Inflammatory macrophage treated with lipopolysaccharide for 4 hours (primary cell): ENCODE results near the gene SLAMF1.
"Not testable (repeated sequence)": the region's sequence is repeated elsewhere in the genome, so short reads cannot be mapped to it uniquely, and the experiment has no call there.

Experiments
- DNase-seq: peaks from one replicate; pipeline ENCODE4 v3.0.0-alpha.2; 2020

SLAMF1 gene

DNA sequence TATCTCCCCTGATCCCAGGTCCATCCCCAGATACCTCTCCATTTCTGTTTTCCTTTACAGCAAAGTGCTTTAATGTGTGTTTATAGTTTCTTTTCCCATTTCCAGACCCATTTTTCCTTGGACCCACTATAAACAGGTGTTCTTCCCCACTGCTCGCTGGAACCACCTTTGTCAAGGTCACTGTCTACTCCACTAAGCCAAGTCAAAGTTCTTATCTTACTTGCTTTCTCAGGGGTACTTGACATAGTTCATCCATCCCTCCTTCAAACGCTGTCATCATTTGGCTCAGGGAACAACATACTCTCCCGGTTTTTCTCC lies 8.3 kb downstream of the SLAMF1 start:
- no peak for DNase-seq

DNA sequence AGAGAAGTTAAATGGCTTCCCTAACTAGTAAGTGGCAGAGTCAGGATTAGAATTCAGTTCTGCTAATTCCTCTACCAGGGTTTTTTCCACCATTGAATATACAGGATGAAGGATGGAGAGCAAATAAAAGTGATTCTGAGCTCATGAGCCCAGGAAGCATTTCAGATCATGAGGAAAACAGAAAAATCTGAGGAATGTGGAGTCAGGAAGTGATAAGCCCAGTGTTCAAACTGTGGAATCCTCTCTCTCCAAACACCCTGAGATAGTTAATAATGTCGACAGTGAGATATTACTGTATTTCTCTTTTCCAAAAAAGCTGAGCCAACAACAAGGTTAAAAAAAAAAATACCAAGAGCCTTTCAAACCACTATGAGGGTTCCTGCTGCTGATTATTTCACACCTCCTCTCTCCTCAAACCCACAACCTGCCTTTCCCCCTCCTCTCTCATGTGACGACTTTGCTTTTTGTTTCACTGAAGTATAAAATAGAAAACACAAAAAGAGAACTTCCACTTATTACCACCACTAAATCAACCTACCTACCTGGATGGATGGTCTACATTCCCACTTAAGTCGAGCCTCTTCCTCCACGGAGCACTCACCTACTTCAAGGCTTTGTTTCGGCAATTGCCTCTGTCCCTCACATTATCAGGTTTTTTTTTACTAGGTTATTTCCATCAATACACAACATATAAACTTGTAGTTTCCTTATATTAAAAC lies 8.9 kb downstream of the SLAMF1 start:
- no peak for DNase-seq

DNA sequence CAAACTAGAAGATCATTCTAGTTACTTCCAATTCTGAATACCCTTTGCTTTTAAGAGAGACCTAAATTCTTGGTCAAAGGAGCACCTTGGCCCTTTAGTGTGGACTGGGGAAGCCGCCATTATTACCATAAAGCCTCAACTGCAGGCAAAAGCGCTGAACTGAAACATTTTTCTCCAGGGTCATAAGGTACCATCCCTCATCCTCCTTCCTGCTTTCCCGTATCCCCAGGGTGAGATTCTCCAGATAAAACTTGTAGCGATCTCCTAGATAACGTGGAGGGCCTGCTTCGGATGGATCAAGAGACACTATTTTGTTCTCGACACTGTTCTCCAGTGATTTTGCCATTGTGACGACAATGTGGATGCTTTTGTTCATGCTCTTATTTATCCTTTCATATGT lies 9.8 kb downstream of the SLAMF1 start:
- DNase-seq = no peak

DNA sequence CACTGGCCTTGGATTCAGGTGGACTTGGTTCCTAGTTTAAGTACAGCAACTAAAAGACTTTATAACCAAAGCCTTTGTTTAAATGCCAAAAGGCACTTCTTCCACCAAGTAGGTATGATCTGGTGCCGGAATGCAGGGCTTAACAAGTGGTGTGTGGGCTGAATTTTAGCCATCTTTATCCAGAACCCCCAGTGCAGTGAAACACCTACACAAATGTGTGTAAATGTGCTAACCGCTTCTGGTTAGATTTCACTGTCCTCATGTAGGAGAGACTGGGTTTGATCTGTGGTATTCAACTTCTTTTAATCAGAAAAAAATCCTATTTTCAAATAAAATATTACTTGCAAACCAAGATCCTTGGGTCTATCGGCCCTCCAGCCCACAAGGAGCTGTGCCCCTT lies 10.3 kb downstream of the SLAMF1 start:
- no peak for DNase-seq

DNA sequence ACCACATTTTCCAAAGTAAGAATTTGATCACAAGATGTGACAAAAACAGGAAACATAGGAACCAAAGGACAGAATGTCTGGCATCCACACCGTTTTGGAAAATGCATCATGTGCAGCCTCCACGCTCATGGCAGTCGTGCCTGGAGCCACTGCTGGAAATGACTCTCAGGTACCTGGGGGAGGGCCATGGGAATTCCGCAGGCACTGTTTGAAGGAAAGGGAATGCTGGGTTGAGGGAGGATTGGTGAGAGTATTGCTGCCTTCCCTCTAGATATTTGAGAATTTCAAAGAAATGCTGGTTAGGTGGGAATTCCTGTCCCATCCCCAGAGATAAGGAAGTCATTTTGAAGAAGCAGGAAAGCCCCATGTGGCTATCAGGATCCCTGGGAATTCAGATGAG lies 10.8 kb downstream of the SLAMF1 start:
- DNase-seq = no peak

DNA sequence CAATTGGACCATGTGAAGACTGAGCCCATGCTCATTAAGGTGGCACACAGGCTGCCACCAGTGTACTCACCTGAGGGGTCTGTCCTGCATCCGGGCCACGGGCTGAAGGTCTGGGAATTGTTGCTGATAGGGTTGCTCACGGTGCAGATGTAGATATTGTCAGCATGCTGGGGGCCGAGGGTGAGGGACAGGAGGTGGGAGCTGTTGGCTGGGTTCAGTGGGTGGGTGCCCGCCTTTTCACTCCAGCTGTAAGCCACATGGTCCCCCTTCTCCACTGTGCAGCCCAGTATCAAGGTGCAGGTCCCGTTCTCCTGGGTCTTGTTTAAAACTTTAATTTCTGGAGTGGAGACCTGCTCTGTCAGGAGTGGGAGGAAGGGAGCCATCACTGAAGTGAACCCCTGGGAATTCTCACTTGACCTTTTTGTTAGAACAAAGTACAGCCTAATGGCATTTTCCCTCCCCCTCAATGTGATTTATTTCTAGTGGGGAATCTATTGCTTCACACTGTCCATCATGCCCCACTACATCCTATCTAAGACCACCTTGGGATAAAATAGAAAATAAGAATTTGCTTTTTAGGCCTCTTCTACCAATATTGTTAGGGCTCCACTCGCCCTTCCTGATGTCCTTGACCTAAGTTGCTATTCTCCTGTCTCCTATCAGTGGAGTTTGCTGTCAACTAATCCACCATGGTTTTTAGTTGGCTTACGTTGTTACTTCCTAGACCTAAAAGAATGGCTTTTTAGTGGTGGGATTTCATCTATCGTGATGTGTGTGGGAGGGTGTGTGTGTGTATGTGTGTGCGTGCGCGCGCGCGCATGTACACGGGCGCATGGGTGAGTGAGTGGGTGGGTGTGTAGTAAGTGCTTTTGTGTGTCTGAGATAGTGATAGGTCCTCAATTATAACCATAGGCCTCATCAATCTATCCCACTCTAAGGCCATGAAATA lies 12.0 kb downstream of the SLAMF1 start:
- DNase-seq = no peak

DNA sequence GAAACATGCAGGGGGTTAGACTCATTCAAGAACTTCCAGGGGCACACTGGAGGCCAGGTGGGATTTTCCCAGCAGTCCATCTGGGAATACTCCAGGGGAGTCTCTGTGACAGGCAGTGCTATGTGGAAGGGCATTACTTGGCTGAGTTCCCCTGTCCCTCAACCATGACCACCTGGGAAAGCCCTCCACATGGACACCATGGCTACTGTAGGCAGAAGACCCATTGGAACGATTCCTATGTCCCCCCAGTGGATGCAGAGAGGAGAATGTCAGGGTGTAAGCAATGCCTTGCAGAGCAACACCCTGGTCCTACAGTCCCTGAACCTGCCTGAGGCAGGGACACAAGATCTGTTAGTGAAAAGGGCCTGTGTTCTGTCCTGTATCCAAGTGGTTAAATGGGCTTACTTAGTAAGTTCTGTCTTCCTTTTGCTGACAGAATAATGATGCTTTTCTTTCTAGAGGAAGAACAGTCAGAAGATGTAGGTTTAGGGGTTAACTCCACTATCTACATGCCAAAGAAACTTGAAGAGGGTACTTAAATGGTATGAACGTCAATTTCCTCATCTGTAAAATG lies 13.4 kb downstream of the SLAMF1 start:
- no peak for DNase-seq

DNA sequence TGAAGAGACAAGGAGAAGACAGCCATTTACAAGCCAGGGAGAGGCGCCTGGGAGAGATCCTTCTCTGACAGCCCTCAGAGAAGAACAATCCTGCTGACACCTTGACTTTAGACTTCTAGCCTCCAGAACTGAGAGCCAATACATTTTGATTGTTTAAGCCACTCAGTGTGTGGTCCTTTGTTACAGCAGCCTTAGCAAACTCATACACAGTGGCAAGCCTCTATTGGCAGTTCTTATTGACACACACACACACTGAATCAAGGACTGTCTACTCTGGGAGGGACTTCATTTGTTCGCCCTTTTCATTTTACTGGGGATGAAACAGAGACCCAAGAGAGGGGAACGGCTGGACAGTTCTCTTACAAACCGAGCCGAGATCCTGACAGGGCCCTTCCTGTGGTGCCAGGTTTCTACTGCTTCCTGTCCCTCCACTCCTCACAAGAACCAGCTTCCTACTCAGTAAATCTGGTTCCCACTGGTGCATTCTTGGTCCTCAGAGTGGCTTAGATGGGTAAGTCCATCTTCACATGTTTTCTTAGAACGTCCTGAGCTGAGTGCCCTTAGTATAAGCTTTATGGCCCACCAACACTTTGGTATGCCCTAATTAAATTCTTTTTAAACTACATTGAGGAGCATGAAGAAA lies 14.7 kb downstream of the SLAMF1 start:
- no peak for DNase-seq

DNA sequence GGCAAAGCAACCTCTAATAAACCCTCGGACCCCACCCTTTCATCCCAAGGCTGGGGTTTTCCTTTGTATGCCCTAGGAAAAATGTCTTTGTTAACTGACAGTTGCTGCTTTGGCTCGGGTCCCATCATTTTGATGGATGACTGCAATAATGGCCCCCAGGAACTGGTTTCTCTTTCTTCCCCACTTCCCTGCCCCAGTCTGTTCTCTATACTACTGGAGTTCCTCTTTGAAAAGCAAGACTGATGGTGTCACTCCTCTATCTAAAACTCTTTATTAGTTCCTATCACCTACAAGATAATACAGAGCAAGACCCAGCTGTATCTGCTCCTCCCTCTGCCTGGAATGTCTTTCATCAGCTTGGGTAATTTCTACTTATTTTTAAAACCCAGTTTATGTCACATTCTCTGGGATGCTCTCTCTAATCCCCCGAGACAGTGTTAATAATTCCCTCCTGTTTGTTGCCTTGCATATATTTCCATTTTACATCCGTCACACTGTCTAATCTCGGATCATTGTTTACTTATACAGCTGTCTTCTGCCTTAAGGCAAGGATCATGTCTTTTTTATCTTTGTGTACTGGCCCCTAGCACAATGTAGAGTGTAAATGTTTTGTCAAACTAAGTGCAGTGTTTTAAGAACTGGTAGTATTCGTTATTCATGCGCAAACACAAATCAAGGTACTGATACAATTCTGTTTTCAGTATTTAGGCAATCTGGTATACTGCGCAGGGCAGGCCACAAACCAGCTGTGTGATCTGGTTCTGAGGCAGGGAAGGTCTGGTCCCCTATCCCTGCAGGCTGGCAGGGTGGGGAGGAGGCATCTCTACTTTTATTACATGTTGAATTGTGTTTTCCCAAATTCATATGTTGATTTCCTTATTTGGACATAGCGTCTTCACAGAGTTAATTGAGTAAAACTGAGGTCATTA lies 16.1 kb downstream of the SLAMF1 start:
- peak; percentile 68 for DNase-seq

DNA sequence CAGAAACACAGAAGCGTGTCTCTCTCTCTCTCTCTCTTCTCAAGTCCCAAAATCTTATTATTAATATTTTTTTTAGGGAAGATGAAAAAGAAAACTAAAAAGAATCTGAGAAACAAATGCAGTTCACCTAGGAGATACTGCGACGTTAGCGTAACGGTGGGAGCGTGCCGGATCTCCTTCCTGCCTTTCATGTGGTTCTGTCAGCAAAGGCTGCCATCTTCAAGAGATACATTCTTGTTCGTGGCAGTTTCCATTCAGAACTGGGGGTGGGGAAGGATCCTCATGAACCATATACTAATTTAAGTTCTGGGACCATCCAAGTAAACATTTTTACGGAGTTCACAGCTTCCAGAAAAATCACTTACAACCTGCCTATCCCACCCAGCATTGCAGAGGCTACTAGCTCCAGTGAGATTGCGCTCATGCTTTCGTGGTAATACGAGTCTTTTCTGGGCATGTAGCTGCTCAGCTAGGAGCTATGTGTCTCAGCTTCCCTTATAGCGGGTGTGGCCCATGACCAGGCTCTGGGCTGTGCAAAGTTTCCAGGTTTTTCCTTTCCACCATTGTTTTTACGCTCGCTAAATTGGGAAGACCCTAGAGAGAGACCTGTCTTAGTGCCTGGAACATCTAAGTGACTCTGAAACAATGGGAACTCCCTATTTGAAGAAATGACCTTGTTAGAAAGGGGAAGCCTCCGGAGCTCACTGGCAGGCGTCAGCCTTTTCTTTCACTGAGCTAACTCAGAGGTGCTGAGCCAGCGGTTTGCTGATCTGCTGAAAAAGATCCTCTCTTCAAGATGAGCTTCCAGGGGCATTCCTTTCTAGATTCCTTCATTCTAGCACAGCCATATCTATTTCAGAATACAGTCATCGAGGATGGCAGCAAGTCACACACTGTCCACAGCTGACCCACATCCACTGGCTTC lies 17.3 kb downstream of the SLAMF1 start:
- DNase-seq = peak; percentile 90

DNA sequence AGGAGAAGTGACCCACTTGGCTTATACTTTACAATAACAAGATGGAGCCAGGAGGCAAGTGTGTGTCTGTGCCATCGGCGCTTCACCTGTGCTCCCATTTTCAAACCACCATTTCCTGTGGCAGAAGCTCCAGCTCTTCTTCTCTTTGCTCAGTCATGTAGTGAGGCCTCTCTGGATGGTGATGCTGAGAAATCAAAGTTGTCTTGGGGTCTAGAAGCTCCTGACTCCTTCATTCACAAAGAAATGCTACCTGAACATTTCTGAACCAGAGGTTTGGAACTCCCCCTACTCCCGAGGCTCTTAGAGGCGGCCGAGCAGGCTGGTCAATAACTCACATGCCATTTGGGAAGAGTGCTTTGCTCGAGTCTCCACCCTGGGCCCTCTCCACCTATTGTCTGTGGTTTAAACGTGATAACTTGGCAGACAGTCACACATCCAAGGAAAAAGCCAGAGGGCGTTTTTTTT lies 18.0 kb downstream of the SLAMF1 start:
- DNase-seq = no peak

DNA sequence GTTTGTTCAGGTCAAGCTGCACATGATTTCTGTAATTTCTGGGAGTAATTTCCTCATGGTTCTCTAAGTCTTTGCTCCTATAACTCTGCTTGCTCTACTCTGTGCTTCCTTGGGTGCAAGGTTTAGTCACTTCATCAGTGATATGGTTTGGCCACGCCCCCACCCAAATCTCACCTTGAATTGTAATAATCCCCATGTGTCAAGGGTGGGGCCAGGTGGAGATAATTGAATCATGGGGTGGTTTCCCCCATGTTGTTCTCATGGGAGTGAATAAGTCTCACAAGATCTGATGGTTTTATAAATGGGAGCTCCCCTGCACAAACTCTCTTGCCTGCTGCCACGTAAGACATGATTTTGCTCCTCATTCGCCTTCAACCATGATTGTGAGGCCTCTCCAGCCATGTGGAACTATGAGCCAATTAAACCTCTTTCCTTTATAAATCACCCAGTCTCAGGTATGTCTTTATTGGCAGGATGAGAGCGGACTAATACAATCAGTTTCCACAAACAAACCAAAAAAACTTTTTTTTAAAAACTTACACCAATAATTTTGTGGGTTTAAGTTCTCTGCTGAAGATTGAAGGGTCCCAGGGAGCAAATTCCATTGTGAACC lies 19.1 kb downstream of the SLAMF1 start:
- DNase-seq = not testable (repeated sequence)

DNA sequence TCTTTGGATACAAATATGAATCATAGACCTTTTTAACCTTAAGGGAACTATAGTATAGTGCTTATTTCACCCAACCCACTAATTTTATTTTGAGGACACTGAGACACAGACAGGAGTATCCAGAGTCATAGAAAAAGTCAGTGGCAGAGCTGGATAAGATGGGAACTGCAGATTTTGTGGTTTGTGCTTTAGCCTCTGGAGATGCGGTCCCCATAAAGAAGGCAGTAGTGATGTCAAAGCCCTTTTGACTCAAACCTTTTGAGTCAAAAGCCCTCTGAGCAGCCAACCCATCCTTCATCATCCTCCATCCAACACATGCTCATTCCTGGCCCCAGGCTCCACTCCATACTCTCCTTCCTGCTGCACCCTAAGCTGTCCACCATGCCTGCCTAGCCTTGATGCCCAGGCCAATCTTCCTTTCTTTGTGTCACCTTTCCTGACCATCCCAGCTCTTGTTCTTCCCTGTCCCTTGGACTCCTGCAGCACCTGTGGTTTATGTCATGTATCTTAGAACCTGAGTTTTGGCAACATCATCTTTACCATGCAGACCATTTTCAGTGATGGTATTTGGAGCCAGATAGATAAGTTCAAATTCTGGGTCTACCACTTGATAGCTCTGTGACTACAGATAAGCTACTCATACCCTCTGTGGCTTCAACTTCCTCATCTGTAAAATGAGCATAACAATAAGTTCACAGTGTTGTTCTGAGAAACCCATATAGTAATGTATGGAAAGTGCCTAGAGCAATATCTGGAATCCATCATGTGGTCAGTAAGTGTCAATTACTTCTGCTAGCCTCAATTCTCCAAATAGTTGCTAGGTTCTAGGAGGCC lies 20.1 kb downstream of the SLAMF1 start:
- peak; percentile 27 for DNase-seq

DNA sequence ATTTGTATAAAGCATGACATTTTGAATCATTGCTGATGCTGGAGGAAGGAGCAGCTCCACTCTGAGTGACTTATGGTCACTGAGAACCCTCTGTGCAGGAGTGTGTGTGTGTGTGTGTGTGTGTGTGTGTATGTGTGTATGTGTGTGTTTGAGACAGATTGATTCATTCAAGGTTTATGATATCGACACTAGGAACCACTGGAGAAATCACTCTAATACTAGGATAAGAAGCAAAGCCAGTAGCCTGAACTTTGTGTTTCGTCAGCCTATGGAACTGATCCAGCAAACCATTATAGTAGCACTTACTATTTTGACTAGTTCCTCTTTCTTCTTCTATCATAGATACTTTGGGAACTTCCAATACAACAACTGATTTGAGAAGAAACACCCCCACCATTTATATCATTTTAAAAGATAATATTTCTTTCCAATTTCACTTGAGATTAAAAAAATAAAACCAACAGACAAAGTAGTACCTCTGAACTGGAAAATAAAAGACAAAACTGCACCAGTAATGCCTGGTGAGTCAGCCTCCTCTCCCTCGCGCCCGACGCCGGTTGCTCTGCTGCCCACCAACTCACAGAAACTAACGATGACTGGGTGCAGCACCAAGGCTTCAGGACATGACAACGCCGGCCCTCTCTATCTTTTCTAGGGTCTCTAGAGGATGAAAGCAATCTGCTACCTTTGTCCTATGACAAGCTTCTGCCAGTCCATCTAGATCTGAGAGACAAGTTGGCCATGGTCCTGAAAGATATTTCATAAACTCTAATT lies 20.9 kb downstream of the SLAMF1 start:
- DNase-seq = peak; percentile 70

DNA sequence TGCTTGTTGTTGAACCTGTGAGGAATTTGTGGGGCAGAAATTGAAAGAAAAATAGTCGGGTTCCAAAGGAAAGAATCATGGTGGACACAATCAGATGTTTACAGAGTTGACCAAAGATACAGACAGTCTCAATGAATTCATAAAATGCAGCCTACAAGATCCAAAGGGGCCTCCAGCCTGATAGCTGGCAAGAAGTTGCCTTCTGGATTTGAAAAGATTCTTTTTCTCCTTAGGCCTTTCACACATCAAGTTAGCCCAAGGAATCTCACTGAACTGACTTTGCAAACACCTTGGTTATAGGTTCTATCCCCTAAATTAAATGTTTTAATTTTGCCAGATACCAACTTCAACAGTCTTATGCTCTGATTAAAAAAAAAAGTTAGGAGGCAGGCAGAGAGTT lies 21.5 kb downstream of the SLAMF1 start:
- no peak for DNase-seq

DNA sequence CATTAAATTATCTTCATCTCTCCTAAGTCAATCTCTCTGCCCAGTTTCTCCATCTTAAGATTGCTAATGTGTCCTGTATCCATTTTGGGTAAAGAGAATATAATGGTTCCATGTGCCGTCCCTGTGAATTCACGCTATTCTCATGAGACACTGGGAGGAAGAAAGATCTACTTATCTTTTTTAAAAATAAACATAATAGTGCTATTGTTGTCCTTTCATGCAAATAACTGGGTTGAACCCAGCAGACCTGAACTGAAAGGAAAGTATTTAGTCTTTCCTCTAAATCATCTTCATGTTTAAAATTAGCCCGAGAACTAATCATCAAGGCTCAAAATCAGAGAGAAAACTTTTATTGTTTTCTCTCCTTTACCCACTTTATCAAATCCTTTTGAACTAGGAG lies 22.4 kb downstream of the SLAMF1 start:
- DNase-seq = no peak

DNA sequence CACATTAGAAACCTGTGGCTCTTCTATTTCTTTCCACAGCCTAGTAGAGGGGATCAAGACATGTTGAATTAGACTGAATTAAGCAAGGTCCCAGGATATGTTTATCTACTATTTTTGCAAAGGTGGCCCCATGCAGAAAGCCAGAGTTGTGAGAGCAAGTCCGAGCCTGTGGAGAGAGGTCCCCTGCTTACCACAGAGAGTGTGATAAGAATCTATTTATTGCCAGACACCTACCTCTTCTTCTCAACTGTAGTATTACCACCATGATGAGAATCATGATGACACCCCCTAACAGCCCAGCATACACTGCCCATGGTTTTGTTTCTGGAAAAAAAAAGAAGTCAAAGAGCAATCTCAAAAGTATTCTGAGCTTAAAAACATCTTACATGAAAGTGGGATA lies 23.0 kb downstream of the SLAMF1 start:
- DNase-seq = no peak

DNA sequence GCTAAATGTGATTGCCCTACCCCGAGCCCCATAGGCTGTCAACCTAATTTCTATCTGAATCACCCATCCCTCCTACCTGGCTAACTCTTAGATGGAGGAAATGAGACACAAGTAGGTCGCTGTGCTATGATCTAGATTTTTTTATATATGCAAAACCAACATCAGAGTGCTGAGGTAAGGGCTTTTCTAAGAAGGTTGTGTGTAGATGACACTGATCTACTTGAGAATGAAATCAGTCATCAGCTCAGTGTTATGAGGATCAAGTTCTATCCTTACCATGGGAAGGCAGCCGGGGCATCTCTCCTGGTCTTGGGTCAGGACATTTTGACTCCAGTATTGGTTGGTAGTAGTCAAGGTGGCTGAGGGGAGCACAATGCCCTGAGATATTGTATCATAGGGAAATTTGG lies 23.6 kb downstream of the SLAMF1 start:
- no peak for DNase-seq
